Type B pancreatic cell (in vitro differentiated cells): ENCODE results near the gene TH. TPM values are rescaled to one million over a fixed set of nuclear protein-coding genes. Genes with fewer than 3 reads are reported as not detected.
A peak's percentile ranks its signal among the peaks of the same experiment; 100 is the strongest.

Experiments used
- DNase-seq: peaks from one replicate; pipeline ENCODE4 v3.0.0; 2021; ENCODE audit warnings: mixed read lengths; ENCODE audit not compliant: unreplicated experiment; ENCODE audit errors: extremely low spot score
- H3K27ac Mint-ChIP-seq: 2 replicates; pipeline ENCODE4 v1.8.0; 2021; ENCODE audit warnings: mild to moderate bottlenecking, mixed read lengths
- H3K27me3 Mint-ChIP-seq: 2 replicates; pipeline ENCODE4 v1.8.0; 2021; ENCODE audit warnings: mixed read lengths
- H3K36me3 Mint-ChIP-seq: 2 replicates; pipeline ENCODE4 v1.8.0; 2021; ENCODE audit warnings: mixed read lengths
- H3K4me1 Mint-ChIP-seq: one replicate; pipeline ENCODE4 v1.8.0; 2021; ENCODE audit warnings: mixed read lengths; ENCODE audit not compliant: unreplicated experiment
- H3K4me3 Mint-ChIP-seq: 2 replicates; pipeline ENCODE4 v1.8.0; 2021; ENCODE audit warnings: mild to moderate bottlenecking, mixed read lengths
- H3K9me3 Mint-ChIP-seq: 2 replicates; pipeline ENCODE4 v1.8.0; 2021; ENCODE audit warnings: mixed read lengths
- CTCF ChIP-seq: fragments of 200-600 bp; sonication (generic); conservative IDR thresholded peaks from 2 replicates; pipeline ENCODE4 v1.5.0; 2021; ENCODE audit warnings: antibody characterized with exemption, mild to moderate bottlenecking
- total RNA-seq: library from RNA; stranded (reverse); gene quantifications from 2 replicates; pipeline ENCODE4 v1.2.1, GENCODE V29; 2021; ENCODE audit warnings: low replicate concordance

Gene TH
- total RNA-seq, 1 donor from 2014 or later = 2.2 TPM

- TF ChIP-seq CTCF = no peak
- Mint-ChIP-seq H3K36me3 (peaks cover 17% of the 10 kb centered on the region), H3K27me3 (peaks cover 54% of the 10 kb centered on the region), H3K4me3 (peak overlapping the region; percentile 86), H3K4me1 (peaks cover 9% of the 10 kb centered on the region), H3K9me3 (no peaks in the 10 kb centered on the region), H3K27ac (peak overlapping the region; percentile 53)
- no peak for DNase-seq
These were observed 31.8 kb downstream of the TH start for GRCh38 chr11:2139621-2140337.

DNA sequence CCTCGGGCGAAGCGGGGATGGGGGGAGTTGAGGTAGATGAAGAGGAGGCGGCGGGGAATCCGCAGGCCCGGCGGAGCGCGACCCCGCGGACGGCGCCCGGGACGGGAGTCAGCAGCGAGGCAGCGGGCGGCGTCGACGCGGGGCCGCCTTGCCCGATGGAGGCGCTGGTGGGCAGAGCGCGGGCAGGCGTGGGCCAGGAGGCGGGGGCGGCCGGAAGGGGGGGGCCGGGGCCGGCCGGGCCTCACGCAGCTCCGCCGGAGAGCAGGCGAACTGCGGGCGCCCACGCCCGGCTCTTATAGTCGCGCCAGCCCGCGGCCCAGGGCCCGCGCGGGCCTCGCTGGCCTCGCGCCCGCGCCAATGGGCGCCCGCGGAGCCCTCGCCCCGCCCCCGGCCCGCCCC, 32.5 kb downstream of the TH start, which contains the start of gene IGF2:
Gene IGF2, minus strand, starts transcription at position 267 of the 399 bp plus-strand sequence. CDS start 3,866 bp downstream, outside the sequence.
- peak within 1 kb of the TSS; percentile 89 for H3K4me3 Mint-ChIP-seq
- peaks cover 9% of the 10 kb centered on the region for H3K4me1 Mint-ChIP-seq
- no peak for DNase-seq
- H3K36me3 Mint-ChIP-seq = peaks cover 17% of the 10 kb centered on the region
- peaks cover 50% of the 10 kb centered on the region for H3K27me3 Mint-ChIP-seq
- H3K9me3 Mint-ChIP-seq = no peaks in the 10 kb centered on the region
- H3K27ac Mint-ChIP-seq = peak within 1 kb of the TSS; percentile 74
- TF ChIP-seq CTCF = peak; percentile 15

- peaks cover 9% of the 10 kb centered on the region for H3K4me1 Mint-ChIP-seq
- no peak for DNase-seq
- peaks cover 17% of the 10 kb centered on the region for H3K36me3 Mint-ChIP-seq
- H3K27me3 Mint-ChIP-seq = peaks cover 48% of the 10 kb centered on the region
- H3K4me3 Mint-ChIP-seq = peak overlapping the region; percentile 89
- peak overlapping the region; percentile 74 for H3K27ac Mint-ChIP-seq
- no peak for TF ChIP-seq CTCF
- no peaks in the 10 kb centered on the region for H3K9me3 Mint-ChIP-seq
These were observed 33.0 kb downstream of the TH start for GRCh38 chr11:2138431-2139122.

GRCh38 chr11:2138068-2138430, 33.6 kb downstream of the TH start:
- Mint-ChIP-seq H3K27ac (peak overlapping the region; percentile 74), H3K36me3 (peaks cover 16% of the 10 kb centered on the region), H3K4me3 (peak overlapping the region; percentile 89), H3K4me1 (peaks cover 9% of the 10 kb centered on the region), H3K27me3 (peaks cover 45% of the 10 kb centered on the region), H3K9me3 (no peaks in the 10 kb centered on the region)
- no peak for DNase-seq
- no peak for TF ChIP-seq CTCF

DNA sequence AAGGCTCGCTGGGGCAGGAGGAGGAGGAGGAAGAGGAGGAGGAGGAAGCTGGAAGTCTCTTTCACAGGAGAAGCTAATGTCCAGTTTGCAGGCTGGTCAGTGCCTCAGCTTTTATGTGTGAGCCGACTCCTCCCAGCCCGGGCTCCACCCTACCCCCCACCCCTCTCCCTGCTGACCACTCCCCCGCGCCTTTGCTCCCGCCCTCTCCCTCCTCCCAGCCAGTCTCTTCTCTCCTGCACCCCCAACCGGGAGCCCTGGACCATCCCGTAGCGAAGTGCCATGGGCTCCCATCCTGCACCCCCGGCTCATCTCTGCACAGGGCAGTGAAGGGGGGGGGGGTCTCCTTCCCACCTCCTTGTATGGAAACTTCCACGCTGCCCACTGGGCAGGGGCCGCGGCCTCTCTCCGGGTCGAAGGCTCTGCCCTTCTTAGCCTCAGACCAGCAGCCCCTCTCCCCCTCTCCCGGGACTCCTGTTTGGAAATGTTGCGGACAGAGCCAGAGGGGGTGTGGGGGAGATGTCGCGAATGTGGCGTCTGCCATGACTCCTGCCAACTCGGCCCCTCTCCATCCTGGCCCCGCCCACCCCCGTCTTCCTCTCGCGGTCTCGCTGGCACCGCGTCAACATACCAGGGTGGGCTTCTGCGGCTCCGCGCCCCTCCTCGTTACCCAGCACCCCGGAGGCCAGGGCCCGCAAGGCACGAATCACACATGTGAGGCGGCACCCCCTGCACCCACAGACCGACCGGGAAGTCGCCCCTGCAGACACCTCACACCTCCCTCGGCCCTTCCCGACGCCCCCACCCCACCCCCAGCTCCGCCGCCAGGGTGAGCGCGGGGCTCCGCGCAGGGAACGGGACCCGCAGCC, 34.2 kb downstream of the TH start:
- peaks cover 10% of the 10 kb centered on the region for H3K36me3 Mint-ChIP-seq
- no peak for TF ChIP-seq CTCF
- peaks cover 40% of the 10 kb centered on the region for H3K27me3 Mint-ChIP-seq
- H3K4me1 Mint-ChIP-seq = peaks cover 3% of the 10 kb centered on the region
- H3K9me3 Mint-ChIP-seq = no peaks in the 10 kb centered on the region
- H3K27ac Mint-ChIP-seq = peak overlapping the region; percentile 80
- H3K4me3 Mint-ChIP-seq = peak overlapping the region; percentile 89
- no peak for DNase-seq
